ENCODE results near the gene SSBP2. TPM values are rescaled to one million over a fixed set of nuclear protein-coding genes. Genes with fewer than 3 reads are reported as not detected.

The SSBP2 gene
- total and polyA plus RNA-seq, 2 donors (not counting 3 experiments of a cell fraction or from before 2014, with no cell fraction given), result 9.6 to 11.5 TPM

- TF ChIP-seq FOS (IDR thresholded peaks at IDR 0.05; ENCODE audit: borderline replicate concordance, insufficient read depth, low read length) (no peak), POLR2A (IDR thresholded peaks at IDR 0.05; ENCODE audit: low read depth, low read length) (no peak), CTCF (IDR thresholded peaks at IDR 0.05; ENCODE audit: extremely low read depth in 1 of 2, insufficient read depth in 1 of 2, low read depth in 1 of 2, low read length in 2 of 2) (no peak), EZH2 (IDR thresholded peaks at IDR 0.05; ENCODE audit: borderline replicate concordance, low read depth, low read length, severe bottlenecking) (no peak), MAX (IDR thresholded peaks at IDR 0.05; ENCODE audit: insufficient read depth, insufficient read length) (no peak), POLR2AphosphoS5 (IDR thresholded peaks at IDR 0.05; ENCODE audit: insufficient read depth, low read depth, low read length) (no peak)
- H3K27ac ChIP-seq (ENCODE audit: insufficient read depth, low read depth, low read length), result no peak overlapping the region
- H3K27me3 ChIP-seq (ENCODE audit: control insufficient read depth in 2 of 2, insufficient read depth in 2 of 2, low read length in 2 of 2), result no peaks in the 10 kb centered on the region
- H3K9me1 ChIP-seq (replicated peaks; ENCODE audit: control insufficient read depth, extremely low read depth, insufficient read depth, low read length), result no peaks in the 10 kb centered on the region
- no peak overlapping the region for H3K4me3 ChIP-seq (replicated peaks in 1 of 3; ENCODE audit: insufficient read depth in 1 of 3, low read depth in 1 of 3, low read length in 3 of 3)
- dilution Hi-C loops (cut with MboI; ENCODE audit: extremely low pct_ligation_motif_present, low sequenced_read_pairs), result no loop called here
- H2AFZ ChIP-seq (ENCODE audit: low read depth, low read length), result no peak overlapping the region
- DNase-seq (ENCODE audit: low read depth, low spot score) (no peak), FAIRE-seq (no peak)
- H4K20me1 ChIP-seq (replicated peaks; ENCODE audit: control insufficient read depth, extremely low read depth, insufficient read depth, low read length), result no peaks in the 10 kb centered on the region
- ChIA-PET CTCF (interaction anchor here (1.0 kb wide), 1 partner anchor 9 kb away, joined by 3 read pairs; no protein-coding TSS in a partner anchor), POLR2A (no interaction called here)
- no peaks in the 10 kb centered on the region for H3K36me3 ChIP-seq (ENCODE audit: control insufficient read depth in 2 of 2, extremely low read depth in 1 of 2, insufficient read depth in 2 of 2, low read length in 2 of 2)
- no peaks in the 10 kb centered on the region for H3K79me2 ChIP-seq (ENCODE audit: control insufficient read depth, insufficient read depth, low read length)
- no peaks in the 10 kb centered on the region for H3K4me1 ChIP-seq (ENCODE audit: control insufficient read depth, extremely low read depth, insufficient read depth, low read length)
- intact Hi-C loops (cut with micrococcal nuclease), result no loop called here
- H3K9me3 ChIP-seq (replicated peaks; ENCODE audit: control insufficient read depth, insufficient read depth, low read length), result no peaks in the 10 kb centered on the region
- BruUV-seq (replicated peaks), result no TSS peak
- no peak overlapping the region for H3K9ac ChIP-seq (replicated peaks; ENCODE audit: extremely low read depth, insufficient read depth, low read length)
- H3K4me2 ChIP-seq (ENCODE audit: insufficient read depth, low read length), result no peak overlapping the region
Measured at GRCh38 chr5:81708889-81709288, 42.0 kb downstream of the SSBP2 start.

- BruUV-seq (replicated peaks), result no TSS peak
- dilution Hi-C loops (cut with MboI; ENCODE audit: extremely low pct_ligation_motif_present, low sequenced_read_pairs), result no loop called here
- ChIA-PET POLR2A (no interaction called here), CTCF (no interaction called here)
- Histone ChIP-seq H3K9me3 (replicated peaks; ENCODE audit: control insufficient read depth, insufficient read depth, low read length) (no peaks in the 10 kb centered on the region), H3K9ac (replicated peaks; ENCODE audit: extremely low read depth, insufficient read depth, low read length) (no peak overlapping the region), H3K4me3 (replicated peaks in 1 of 3; ENCODE audit: insufficient read depth in 1 of 3, low read depth in 1 of 3, low read length in 3 of 3) (no peak overlapping the region), H3K27me3 (ENCODE audit: control insufficient read depth in 2 of 2, insufficient read depth in 2 of 2, low read length in 2 of 2) (no peaks in the 10 kb centered on the region), H3K36me3 (ENCODE audit: control insufficient read depth in 2 of 2, extremely low read depth in 1 of 2, insufficient read depth in 2 of 2, low read length in 2 of 2) (no peaks in the 10 kb centered on the region), H3K27ac (ENCODE audit: insufficient read depth, low read depth, low read length) (no peak overlapping the region), H3K4me2 (ENCODE audit: insufficient read depth, low read length) (no peak overlapping the region), H3K4me1 (ENCODE audit: control insufficient read depth, extremely low read depth, insufficient read depth, low read length) (no peaks in the 10 kb centered on the region), H3K9me1 (replicated peaks; ENCODE audit: control insufficient read depth, extremely low read depth, insufficient read depth, low read length) (no peaks in the 10 kb centered on the region), H2AFZ (ENCODE audit: low read depth, low read length) (no peak overlapping the region), H4K20me1 (replicated peaks; ENCODE audit: control insufficient read depth, extremely low read depth, insufficient read depth, low read length) (no peaks in the 10 kb centered on the region), H3K79me2 (ENCODE audit: control insufficient read depth, insufficient read depth, low read length) (no peaks in the 10 kb centered on the region)
- FAIRE-seq (no peak), DNase-seq (ENCODE audit: low read depth, low spot score) (no peak)
- TF ChIP-seq POLR2AphosphoS5 (IDR thresholded peaks at IDR 0.05; ENCODE audit: insufficient read depth, low read depth, low read length) (no peak), MAX (IDR thresholded peaks at IDR 0.05; ENCODE audit: insufficient read depth, insufficient read length) (no peak), GATA2 (IDR thresholded peaks at IDR 0.05; ENCODE audit: insufficient read depth, insufficient read length, low read depth, low read length) (no peak), EZH2 (IDR thresholded peaks at IDR 0.05; ENCODE audit: borderline replicate concordance, low read depth, low read length, severe bottlenecking) (no peak), MYC (IDR thresholded peaks at IDR 0.05; ENCODE audit: low read depth, low read length) (no peak), POLR2A (IDR thresholded peaks at IDR 0.05; ENCODE audit: low read depth, low read length) (no peak), CTCF (IDR thresholded peaks at IDR 0.05; ENCODE audit: extremely low read depth in 1 of 2, insufficient read depth in 1 of 2, low read depth in 1 of 2, low read length in 2 of 2) (no peak), FOS (IDR thresholded peaks at IDR 0.05; ENCODE audit: borderline replicate concordance, insufficient read depth, low read length) (no peak), JUN (IDR thresholded peaks at IDR 0.05; ENCODE audit: borderline replicate concordance, insufficient read depth, insufficient read length, low read depth) (no peak)
- intact Hi-C loops (cut with micrococcal nuclease), result loop anchor here (1.0 kb wide), 1 partner anchor 24 kb away; no protein-coding TSS in a partner anchor
Measured at GRCh38 chr5:81703840-81704239, 47.1 kb downstream of the SSBP2 start.
